ENCODE data around the gene GPX3. TPM values are rescaled to one million over a fixed set of nuclear protein-coding genes. Genes with fewer than 3 reads are reported as not detected.

Gene GPX3
- polyA plus RNA-seq, 1 of the 3 experiments (the other 2 are of a cell fraction), result 3.2 TPM

- TF ChIP-seq, protein P1, sequence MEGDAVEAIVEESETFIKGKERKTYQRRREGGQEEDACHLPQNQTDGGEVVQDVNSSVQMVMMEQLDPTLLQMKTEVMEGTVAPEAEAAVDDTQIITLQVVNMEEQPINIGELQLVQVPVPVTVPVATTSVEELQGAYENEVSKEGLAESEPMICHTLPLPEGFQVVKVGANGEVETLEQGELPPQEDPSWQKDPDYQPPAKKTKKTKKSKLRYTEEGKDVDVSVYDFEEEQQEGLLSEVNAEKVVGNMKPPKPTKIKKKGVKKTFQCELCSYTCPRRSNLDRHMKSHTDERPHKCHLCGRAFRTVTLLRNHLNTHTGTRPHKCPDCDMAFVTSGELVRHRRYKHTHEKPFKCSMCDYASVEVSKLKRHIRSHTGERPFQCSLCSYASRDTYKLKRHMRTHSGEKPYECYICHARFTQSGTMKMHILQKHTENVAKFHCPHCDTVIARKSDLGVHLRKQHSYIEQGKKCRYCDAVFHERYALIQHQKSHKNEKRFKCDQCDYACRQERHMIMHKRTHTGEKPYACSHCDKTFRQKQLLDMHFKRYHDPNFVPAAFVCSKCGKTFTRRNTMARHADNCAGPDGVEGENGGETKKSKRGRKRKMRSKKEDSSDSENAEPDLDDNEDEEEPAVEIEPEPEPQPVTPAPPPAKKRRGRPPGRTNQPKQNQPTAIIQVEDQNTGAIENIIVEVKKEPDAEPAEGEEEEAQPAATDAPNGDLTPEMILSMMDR (IDR thresholded peaks at IDR 0.05), result no peak
- TF ChIP-seq GABPA (IDR thresholded peaks at IDR 0.05; ENCODE audit: low read depth) (no peak), IRF3 (IDR thresholded peaks at IDR 0.05; ENCODE audit: low read depth, low read length) (no peak), MXI1 (IDR thresholded peaks at IDR 0.05; ENCODE audit: low read depth, low read length) (no peak), NRF1 (IDR thresholded peaks at IDR 0.05; ENCODE audit: low read depth, low read length) (no peak)
Observed at GRCh38 chr5:151027961-151028479, 7.6 kb downstream of the GPX3 start (continued).

DNA sequence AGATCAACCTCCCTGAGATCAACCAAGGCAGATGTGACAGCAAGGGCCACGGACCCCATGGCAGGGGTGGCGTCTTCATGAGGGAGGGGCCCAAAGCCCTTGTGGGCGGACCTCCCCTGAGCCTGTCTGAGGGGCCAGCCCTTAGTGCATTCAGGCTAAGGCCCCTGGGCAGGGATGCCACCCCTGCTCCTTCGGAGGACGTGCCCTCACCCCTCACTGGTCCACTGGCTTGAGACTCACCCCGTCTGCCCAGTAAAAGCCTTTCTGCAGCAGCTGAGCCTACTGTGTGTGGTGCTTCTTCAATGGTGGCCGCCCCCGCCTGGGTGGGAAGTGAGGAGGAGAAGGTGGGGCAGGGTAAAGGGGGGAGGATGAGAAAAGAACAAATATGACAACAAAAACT, 8.3 kb downstream of the GPX3 start:
- H3K9me3 ChIP-seq, result no peaks in the 10 kb centered on the region
- ChIA-PET POLR2A (no interaction called here), CTCF (no interaction called here)
- WGBS (ENCODE audit: low lambda C conversion rate), result 95% methylated on average over 6 of the region's 8 CpGs
- no peak overlapping the region for H3K9ac ChIP-seq
- H3K4me3 ChIP-seq (ENCODE audit: low read depth in 2 of 2, low read length in 1 of 2), result no peak overlapping the region
- no peaks in the 10 kb centered on the region for H3F3A ChIP-seq (replicated peaks; ENCODE audit: insufficient read depth)
- H4K20me1 ChIP-seq (ENCODE audit: insufficient read depth), result no peaks in the 10 kb centered on the region
- no peak for DNase-seq
- H3K36me3 ChIP-seq (replicated peaks in 1 of 2; ENCODE audit: control insufficient read depth in 1 of 2, insufficient read depth in 2 of 2, low read length in 1 of 2), result peaks cover 22 to 44% of the 10 kb centered on the region in 2 experiments
- no peak for TF ChIP-seq ELF1 (IDR thresholded peaks at IDR 0.05)
- no peak for TF ChIP-seq EP300 (IDR thresholded peaks at IDR 0.05; ENCODE audit: borderline replicate concordance in 1 of 2, low read depth in 1 of 2, low read length in 1 of 2)
- TF ChIP-seq RFX5 (IDR thresholded peaks at IDR 0.05; ENCODE audit: low read length), result no peak
- no peak for TF ChIP-seq MEF2A (IDR thresholded peaks at IDR 0.05; ENCODE audit: borderline replicate concordance, low read depth)
- no peak for TF ChIP-seq MXI1 (IDR thresholded peaks at IDR 0.05; ENCODE audit: low read depth, low read length)
- no peak for TF ChIP-seq USF2 (IDR thresholded peaks at IDR 0.05; ENCODE audit: borderline replicate concordance, low read depth, low read length)
- TF ChIP-seq, protein P1 (IDR thresholded peaks at IDR 0.05), result no peak
- no peak for TF ChIP-seq FOXJ3 (CRISPR knock-in tag; IDR thresholded peaks at IDR 0.05)
- TF ChIP-seq CHD2 (IDR thresholded peaks at IDR 0.05; ENCODE audit: low read length, partially characterized antibody), result no peak
- no peak for TF ChIP-seq FOSL2 (IDR thresholded peaks at IDR 0.05; ENCODE audit: borderline replicate concordance, low read depth)
- TF ChIP-seq, protein P2, sequence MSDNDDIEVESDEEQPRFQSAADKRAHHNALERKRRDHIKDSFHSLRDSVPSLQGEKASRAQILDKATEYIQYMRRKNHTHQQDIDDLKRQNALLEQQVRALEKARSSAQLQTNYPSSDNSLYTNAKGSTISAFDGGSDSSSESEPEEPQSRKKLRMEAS (IDR thresholded peaks at IDR 0.05; ENCODE audit: low read depth), result no peak
- no peak for TF ChIP-seq TCF12 (IDR thresholded peaks at IDR 0.05)
- no peak for TF ChIP-seq ZBTB33 (IDR thresholded peaks at IDR 0.05; ENCODE audit: borderline replicate concordance, low read depth)
- TF ChIP-seq, protein P3, sequence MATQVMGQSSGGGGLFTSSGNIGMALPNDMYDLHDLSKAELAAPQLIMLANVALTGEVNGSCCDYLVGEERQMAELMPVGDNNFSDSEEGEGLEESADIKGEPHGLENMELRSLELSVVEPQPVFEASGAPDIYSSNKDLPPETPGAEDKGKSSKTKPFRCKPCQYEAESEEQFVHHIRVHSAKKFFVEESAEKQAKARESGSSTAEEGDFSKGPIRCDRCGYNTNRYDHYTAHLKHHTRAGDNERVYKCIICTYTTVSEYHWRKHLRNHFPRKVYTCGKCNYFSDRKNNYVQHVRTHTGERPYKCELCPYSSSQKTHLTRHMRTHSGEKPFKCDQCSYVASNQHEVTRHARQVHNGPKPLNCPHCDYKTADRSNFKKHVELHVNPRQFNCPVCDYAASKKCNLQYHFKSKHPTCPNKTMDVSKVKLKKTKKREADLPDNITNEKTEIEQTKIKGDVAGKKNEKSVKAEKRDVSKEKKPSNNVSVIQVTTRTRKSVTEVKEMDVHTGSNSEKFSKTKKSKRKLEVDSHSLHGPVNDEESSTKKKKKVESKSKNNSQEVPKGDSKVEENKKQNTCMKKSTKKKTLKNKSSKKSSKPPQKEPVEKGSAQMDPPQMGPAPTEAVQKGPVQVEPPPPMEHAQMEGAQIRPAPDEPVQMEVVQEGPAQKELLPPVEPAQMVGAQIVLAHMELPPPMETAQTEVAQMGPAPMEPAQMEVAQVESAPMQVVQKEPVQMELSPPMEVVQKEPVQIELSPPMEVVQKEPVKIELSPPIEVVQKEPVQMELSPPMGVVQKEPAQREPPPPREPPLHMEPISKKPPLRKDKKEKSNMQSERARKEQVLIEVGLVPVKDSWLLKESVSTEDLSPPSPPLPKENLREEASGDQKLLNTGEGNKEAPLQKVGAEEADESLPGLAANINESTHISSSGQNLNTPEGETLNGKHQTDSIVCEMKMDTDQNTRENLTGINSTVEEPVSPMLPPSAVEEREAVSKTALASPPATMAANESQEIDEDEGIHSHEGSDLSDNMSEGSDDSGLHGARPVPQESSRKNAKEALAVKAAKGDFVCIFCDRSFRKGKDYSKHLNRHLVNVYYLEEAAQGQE (IDR thresholded peaks at IDR 0.05; ENCODE audit: low read depth, low read length), result no peak
- no peak for TF ChIP-seq NRF1 (IDR thresholded peaks at IDR 0.05; ENCODE audit: low read depth, low read length)
- no peak for TF ChIP-seq POLR2AphosphoS5 (IDR thresholded peaks at IDR 0.05; ENCODE audit: low read depth, low read length)
- TF ChIP-seq RAD21 (IDR thresholded peaks at IDR 0.05; ENCODE audit: low read length), result no peak
- no peaks in the 10 kb centered on the region for H3K79me2 ChIP-seq (ENCODE audit: insufficient read depth)
- H3K4me2 ChIP-seq, result no peak overlapping the region
- no peaks in the 10 kb centered on the region for H3K9me2 ChIP-seq
- no peaks in the 10 kb centered on the region for H3K27me3 ChIP-seq (ENCODE audit: insufficient read depth)
- H2AFZ ChIP-seq (ENCODE audit: low read depth), result no peak overlapping the region
- H3K4me1 ChIP-seq (ENCODE audit: control insufficient read depth in 1 of 2, insufficient read depth in 2 of 2, low read depth in 1 of 2, low read length in 1 of 2), result no peaks in the 10 kb centered on the region
- H3K27ac ChIP-seq (ENCODE audit: low read depth in 2 of 2, low read length in 1 of 2), result no peak overlapping the region
